ENCODE data around the gene OPCML. TPM values are rescaled to one million over a fixed set of nuclear protein-coding genes. Genes with fewer than 3 reads are reported as not detected.

The OPCML gene
- total RNA-seq, 1 donor from 2014 or later: 4.6 TPM

DNA sequence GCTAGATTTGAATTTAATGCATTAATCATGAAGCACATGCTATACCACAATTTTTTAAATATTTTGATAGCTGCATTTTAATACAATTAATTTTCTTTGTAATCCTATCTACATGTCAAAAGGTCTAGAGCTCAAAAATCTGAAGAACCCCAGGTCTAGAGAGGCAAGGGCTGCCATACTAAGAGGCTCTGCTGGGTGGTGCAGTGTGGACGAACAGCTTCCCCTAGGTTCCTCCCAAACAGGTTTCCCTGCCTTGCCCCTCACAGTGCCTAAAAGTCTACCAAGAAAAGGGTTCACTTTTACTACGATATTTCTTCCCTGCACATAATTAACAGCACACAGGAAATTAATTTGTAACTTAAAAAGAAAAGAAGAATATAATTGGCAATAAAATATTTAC is 681.1 kb downstream of the OPCML start:
- H3K27ac Mint-ChIP-seq: no peak overlapping the region
- peaks cover 7% of the 10 kb centered on the region for H3K27me3 Mint-ChIP-seq
- H3K4me1 Mint-ChIP-seq (ENCODE audit: unreplicated experiment): no peaks in the 10 kb centered on the region
- no peaks in the 10 kb centered on the region for H3K36me3 Mint-ChIP-seq
- H3K9me3 Mint-ChIP-seq: no peaks in the 10 kb centered on the region
- no peak for TF ChIP-seq CTCF (conservative IDR thresholded peaks at IDR 0.05)
- H3K4me3 Mint-ChIP-seq: no peak overlapping the region
- DNase-seq (ENCODE audit: extremely low spot score, unreplicated experiment): no peak

GRCh38 chr11:132850266-132850665 is 682.0 kb downstream of the OPCML start:
- no peak for TF ChIP-seq CTCF (conservative IDR thresholded peaks at IDR 0.05)
- no peak overlapping the region for H3K4me3 Mint-ChIP-seq
- peaks cover 7% of the 10 kb centered on the region for H3K27me3 Mint-ChIP-seq

DNA sequence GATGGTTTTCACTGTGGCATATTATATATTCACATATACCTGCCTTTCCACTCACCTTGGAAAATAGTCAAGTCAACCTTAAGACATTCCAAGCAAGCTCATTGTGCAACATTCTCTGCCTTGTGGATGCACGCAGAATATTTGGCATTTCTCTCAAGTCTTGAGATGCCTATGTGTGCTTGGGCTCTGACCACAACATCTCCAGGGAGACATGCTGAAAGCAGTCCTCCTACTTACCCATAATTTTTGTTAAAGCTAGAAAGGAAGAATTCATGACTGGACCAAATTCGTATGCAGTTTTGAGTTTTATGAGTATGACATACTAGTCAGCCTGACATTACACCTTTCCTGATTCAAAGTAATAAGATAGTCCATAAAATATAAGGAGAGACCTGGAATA is 684.0 kb downstream of the OPCML start:
- Mint-ChIP-seq H3K9me3 (no peaks in the 10 kb centered on the region), H3K4me3 (no peak overlapping the region), H3K27ac (no peak overlapping the region), H3K36me3 (no peaks in the 10 kb centered on the region), H3K4me1 (ENCODE audit: unreplicated experiment) (no peaks in the 10 kb centered on the region), H3K27me3 (peaks cover 11% of the 10 kb centered on the region)
- no peak for TF ChIP-seq CTCF (conservative IDR thresholded peaks at IDR 0.05)
- no peak for DNase-seq (ENCODE audit: extremely low spot score, unreplicated experiment)

More at GRCh38 chr11:132850266-132850665, 682.0 kb downstream of the OPCML start:
- Mint-ChIP-seq H3K4me1 (ENCODE audit: unreplicated experiment) (no peaks in the 10 kb centered on the region), H3K27ac (no peak overlapping the region), H3K36me3 (no peaks in the 10 kb centered on the region), H3K9me3 (no peaks in the 10 kb centered on the region)
- DNase-seq (ENCODE audit: extremely low spot score, unreplicated experiment): no peak

DNA sequence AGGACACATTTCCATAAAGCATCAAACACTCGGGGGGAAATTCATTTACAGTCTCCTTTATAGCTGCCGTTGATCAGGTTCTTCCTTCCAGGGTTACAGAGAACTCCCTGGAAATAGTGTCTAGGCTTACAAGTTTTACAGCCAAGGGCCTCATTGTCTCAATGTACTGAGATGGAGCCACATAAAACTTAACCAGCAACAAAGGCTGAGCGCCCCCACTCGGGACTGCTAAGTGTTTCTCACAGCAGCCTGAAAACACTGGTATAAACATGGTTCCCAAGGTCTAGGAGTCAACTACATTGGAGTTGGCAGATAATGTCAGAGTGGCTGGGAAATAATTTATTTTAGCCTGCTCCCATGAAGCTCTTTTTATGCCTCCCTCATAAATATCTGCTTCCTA is 686.2 kb downstream of the OPCML start:
- Mint-ChIP-seq H3K9me3 (no peaks in the 10 kb centered on the region), H3K36me3 (no peaks in the 10 kb centered on the region), H3K27me3 (peaks cover 17% of the 10 kb centered on the region), H3K27ac (no peak overlapping the region), H3K4me1 (ENCODE audit: unreplicated experiment) (no peaks in the 10 kb centered on the region), H3K4me3 (no peak overlapping the region)
- DNase-seq (ENCODE audit: extremely low spot score, unreplicated experiment): no peak
- no peak for TF ChIP-seq CTCF (conservative IDR thresholded peaks at IDR 0.05)

DNA sequence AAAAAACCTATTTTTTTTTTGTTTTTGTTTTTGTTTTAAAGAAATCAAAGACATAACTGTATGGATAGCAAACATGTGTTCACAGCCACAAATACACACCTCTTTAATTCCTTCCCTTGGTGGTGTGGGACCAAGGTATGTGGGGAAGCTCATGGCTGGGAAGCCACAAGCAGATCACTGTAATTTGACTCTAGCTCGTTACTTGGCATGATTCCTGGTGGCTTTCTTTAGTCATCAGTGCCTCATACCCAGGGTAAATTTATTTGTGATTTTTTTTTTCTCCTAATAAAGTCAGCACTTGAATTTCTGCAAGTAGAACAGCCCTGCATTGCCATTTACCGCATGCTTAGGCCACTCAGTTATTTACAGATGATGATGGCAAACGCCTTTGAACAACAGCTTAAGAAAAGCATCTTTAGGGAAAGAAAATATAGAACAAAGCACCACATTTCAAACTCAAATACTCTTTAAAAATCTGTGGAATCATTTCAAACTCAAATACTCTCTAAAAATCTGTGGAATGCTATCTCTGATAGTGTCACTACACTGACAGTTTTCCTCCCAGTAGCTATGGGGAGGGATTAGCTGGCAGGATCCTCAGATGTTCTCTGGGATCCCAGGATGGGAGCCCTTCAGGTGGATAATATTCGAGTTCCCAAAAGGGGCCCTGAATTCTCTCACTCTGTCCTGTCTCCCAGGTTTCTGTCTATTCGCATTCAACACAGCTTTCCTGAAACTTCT is 687.2 kb downstream of the OPCML start:
- no peak for TF ChIP-seq CTCF (conservative IDR thresholded peaks at IDR 0.05)
- no peak for DNase-seq (ENCODE audit: extremely low spot score, unreplicated experiment)
- peaks cover 23% of the 10 kb centered on the region for H3K27me3 Mint-ChIP-seq
- H3K36me3 Mint-ChIP-seq: no peaks in the 10 kb centered on the region
- no peak overlapping the region for H3K4me3 Mint-ChIP-seq
- no peak overlapping the region for H3K27ac Mint-ChIP-seq
- H3K4me1 Mint-ChIP-seq (ENCODE audit: unreplicated experiment): no peaks in the 10 kb centered on the region
- no peaks in the 10 kb centered on the region for H3K9me3 Mint-ChIP-seq

All from type B pancreatic cell (in vitro differentiated cells).